ENCODE data around the gene LMF2. TPM values are rescaled to one million over a fixed set of nuclear protein-coding genes. Genes with fewer than 3 reads are reported as not detected.

The LMF2 gene
- total RNA-seq, 1 experiment from 2014 or later = 37.3 TPM

DNA sequence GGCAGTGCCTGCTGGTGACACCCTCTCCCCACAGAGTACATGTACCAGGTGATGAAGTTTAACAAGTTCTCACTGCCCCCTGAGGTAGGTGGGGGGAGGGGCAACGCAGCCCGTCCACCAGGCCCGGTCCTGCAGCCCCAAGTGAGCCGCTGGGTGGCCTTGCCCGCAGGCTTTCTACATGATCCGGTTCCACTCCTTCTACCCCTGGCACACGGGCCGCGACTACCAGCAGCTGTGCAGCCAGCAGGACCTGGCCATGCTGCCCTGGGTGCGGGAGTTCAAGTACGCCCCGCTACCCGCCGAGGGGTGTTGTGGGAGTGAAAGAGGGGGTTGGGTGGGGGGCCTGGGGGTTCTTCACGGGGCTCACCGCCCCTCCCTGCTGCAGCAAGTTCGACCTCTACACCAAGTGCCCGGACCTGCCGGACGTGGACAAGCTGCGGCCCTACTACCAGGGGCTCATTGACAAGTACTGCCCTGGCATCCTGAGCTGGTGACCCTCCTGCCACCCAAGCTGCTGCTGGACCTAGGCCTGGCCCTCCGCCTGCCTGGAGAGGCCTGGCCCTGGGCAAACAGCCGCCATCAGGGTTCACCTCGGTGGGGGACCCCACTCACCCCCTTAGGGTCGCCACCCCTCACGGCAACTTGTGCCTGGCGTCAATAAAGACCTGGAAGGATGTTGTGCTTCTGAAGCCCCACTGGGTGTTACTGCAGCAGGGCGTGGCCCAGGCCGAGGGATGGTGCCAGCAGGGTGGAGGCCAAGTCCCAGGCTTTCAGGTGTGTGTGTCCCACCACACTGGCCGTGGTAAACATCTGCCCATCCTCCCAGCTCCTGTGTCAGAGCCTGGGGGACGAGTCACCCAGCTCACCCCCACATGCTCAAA lies 17.9 kb downstream of the LMF2 start:
- Histone ChIP-seq H3K79me2 (ENCODE audit: low read depth) (no peaks in the 10 kb centered on the region), H2AFZ (no peak overlapping the region), H3K9me3 (ENCODE audit: insufficient read depth, low read depth) (no peaks in the 10 kb centered on the region), H3K9me2 (ENCODE audit: insufficient read depth) (no peaks in the 10 kb centered on the region), H3K4me2 (no peak overlapping the region), H3K27ac (no peak overlapping the region), H3K4me1 (replicated peaks; ENCODE audit: insufficient read depth) (0 out of 2 replicates have a peak, but pooled peaks cover 4% of the 10 kb centered on the region), H3K4me3 (no peak overlapping the region), H3K36me3 (ENCODE audit: low read depth) (no peaks in the 10 kb centered on the region), H3F3A (ENCODE audit: insufficient read depth, low read depth) (peaks cover 9% of the 10 kb centered on the region), H3K27me3 (ENCODE audit: insufficient read depth, low read depth) (no peaks in the 10 kb centered on the region), H4K20me1 (ENCODE audit: insufficient read depth) (peaks cover 3% of the 10 kb centered on the region; the same call in 1 of the 2 replicates)
- no peak for DNase-seq
- ChIA-PET CTCF (no interaction called here), POLR2A (ENCODE audit: unreplicated experiment) (interaction anchor here (0.6 kb wide), 1 partner anchor 170 kb away, joined by 4 read pairs; no protein-coding TSS in a partner anchor)
- no TSS peak for BruUV-seq (replicated peaks)
- intact Hi-C loops (cut with micrococcal nuclease; ENCODE audit: unreplicated experiment) = no loop called here
- TF ChIP-seq, protein P1, sequence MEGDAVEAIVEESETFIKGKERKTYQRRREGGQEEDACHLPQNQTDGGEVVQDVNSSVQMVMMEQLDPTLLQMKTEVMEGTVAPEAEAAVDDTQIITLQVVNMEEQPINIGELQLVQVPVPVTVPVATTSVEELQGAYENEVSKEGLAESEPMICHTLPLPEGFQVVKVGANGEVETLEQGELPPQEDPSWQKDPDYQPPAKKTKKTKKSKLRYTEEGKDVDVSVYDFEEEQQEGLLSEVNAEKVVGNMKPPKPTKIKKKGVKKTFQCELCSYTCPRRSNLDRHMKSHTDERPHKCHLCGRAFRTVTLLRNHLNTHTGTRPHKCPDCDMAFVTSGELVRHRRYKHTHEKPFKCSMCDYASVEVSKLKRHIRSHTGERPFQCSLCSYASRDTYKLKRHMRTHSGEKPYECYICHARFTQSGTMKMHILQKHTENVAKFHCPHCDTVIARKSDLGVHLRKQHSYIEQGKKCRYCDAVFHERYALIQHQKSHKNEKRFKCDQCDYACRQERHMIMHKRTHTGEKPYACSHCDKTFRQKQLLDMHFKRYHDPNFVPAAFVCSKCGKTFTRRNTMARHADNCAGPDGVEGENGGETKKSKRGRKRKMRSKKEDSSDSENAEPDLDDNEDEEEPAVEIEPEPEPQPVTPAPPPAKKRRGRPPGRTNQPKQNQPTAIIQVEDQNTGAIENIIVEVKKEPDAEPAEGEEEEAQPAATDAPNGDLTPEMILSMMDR (conservative IDR thresholded peaks at IDR 0.05) = no peak
- no peak for TF ChIP-seq EZH2 (IDR thresholded peaks at IDR 0.05; ENCODE audit: low read depth)

DNA sequence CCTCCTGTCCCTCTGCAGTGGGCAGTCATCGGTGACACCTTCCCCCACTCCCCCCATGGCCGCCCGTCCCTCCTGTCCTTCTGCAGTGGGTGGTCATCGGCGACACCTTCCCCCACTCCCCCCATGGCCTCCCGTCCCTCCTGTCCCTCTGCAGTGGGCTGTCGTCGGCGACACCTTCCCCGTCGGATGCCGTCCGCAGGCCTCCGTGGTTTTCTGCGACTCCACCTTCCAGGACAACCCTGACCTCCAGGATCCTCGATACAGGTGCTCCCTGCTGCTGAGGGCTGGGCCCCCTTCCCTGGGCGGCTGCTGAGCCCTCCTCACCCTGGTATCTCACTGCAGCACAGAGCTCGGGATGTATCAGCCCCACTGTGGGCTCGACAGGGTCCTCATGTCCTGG lies 18.6 kb downstream of the LMF2 start:
- Histone ChIP-seq H2AFZ (no peak overlapping the region), H3K36me3 (ENCODE audit: low read depth) (no peaks in the 10 kb centered on the region), H3K27me3 (ENCODE audit: insufficient read depth, low read depth) (no peaks in the 10 kb centered on the region), H3F3A (ENCODE audit: insufficient read depth, low read depth) (peaks cover 16% of the 10 kb centered on the region), H3K4me2 (no peak overlapping the region), H3K9me2 (ENCODE audit: insufficient read depth) (no peaks in the 10 kb centered on the region), H3K27ac (no peak overlapping the region), H3K79me2 (ENCODE audit: low read depth) (no peaks in the 10 kb centered on the region), H3K9me3 (ENCODE audit: insufficient read depth, low read depth) (no peaks in the 10 kb centered on the region), H3K4me3 (no peak overlapping the region), H4K20me1 (ENCODE audit: insufficient read depth) (peaks cover 8% of the 10 kb centered on the region), H3K4me1 (replicated peaks; ENCODE audit: insufficient read depth) (0 out of 2 replicates have a peak, but pooled peaks cover 4% of the 10 kb centered on the region)
- TF ChIP-seq, protein P1 (conservative IDR thresholded peaks at IDR 0.05) = no peak
- TF ChIP-seq EZH2 (IDR thresholded peaks at IDR 0.05; ENCODE audit: low read depth) = no peak
- ChIA-PET CTCF (no interaction called here), POLR2A (ENCODE audit: unreplicated experiment) (no interaction called here)
- intact Hi-C loops (cut with micrococcal nuclease; ENCODE audit: unreplicated experiment) = no loop called here
- BruUV-seq (replicated peaks) = no TSS peak
- DNase-seq = no peak

DNA sequence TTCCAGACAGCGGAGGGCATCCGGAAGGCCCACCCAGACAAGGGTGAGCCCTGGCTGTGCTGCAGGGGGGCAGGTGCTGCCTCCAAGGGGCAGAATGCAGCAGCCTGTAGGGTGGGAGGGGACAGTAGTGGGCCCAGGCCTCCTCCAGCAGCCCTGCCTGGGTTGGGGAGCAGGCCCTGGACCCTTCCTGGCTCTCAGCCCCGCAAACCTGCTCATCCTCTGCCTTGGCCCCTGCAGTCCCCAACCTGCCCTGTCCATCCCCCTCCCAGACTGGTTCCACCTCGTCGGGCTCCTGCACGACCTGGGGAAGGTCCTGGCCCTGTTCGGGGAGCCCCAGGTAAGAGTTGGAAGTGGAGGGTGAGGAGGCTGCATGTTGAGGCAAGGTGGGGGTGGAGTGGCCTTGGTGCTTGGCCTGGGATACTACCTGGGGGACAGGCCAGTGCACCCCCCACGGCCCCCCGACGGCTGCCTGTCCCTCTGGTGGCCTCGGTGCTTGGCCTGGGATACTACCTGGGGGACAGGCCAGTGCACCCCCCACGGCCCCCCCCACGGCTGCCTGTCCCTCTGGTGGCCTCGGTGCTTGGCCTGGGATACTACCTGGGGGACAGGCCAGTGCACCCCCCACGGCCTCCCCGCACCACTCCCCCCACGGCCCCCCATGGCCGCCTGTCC lies 19.4 kb downstream of the LMF2 start:
- no TSS peak for BruUV-seq (replicated peaks)
- Histone ChIP-seq H3K27ac (no peak overlapping the region), H4K20me1 (ENCODE audit: insufficient read depth) (peaks cover 9% of the 10 kb centered on the region), H3K79me2 (ENCODE audit: low read depth) (no peaks in the 10 kb centered on the region), H3F3A (ENCODE audit: insufficient read depth, low read depth) (peaks cover 17% of the 10 kb centered on the region), H3K4me2 (no peak overlapping the region), H2AFZ (no peak overlapping the region), H3K36me3 (ENCODE audit: low read depth) (peaks cover 3% of the 10 kb centered on the region; the same call in 1 of the 2 replicates), H3K9me3 (ENCODE audit: insufficient read depth, low read depth) (no peaks in the 10 kb centered on the region), H3K4me3 (no peak overlapping the region), H3K27me3 (ENCODE audit: insufficient read depth, low read depth) (no peaks in the 10 kb centered on the region), H3K9me2 (ENCODE audit: insufficient read depth) (no peaks in the 10 kb centered on the region), H3K4me1 (replicated peaks; ENCODE audit: insufficient read depth) (0 out of 2 replicates have a peak, but pooled peaks cover 6% of the 10 kb centered on the region)
- POLR2A ChIA-PET (ENCODE audit: unreplicated experiment) = no interaction called here
- DNase-seq = no peak
- intact Hi-C loops (cut with micrococcal nuclease; ENCODE audit: unreplicated experiment) = no loop called here
- CTCF ChIA-PET = no interaction called here
- no peak for TF ChIP-seq EZH2 (IDR thresholded peaks at IDR 0.05; ENCODE audit: low read depth)
- TF ChIP-seq, protein P1 (conservative IDR thresholded peaks at IDR 0.05) = no peak
